Kidney (tissue), 14 donors: ENCODE measurements around the gene VAC14. TPM values are rescaled to one million over a fixed set of nuclear protein-coding genes. Genes with fewer than 3 reads are reported as not detected.
A peak's percentile ranks its signal among the peaks of the same experiment; 100 is the strongest.
"Not testable (repeated sequence)": the region's sequence is repeated elsewhere in the genome, so short reads cannot be mapped to it uniquely, and the experiment has no call there.

ENCODE experiments used
- DNase-seq, 5 donors: peaks; one replicate each; pipeline ENCODE4 v3.0.0-alpha.2; 2013 to 2020
- FAIRE-seq: peaks from 2 replicates; lab custom pipeline; 2012; peaks lifted over from hg19 to GRCh38; lab: Jason Lieb, UNC
- H3K27ac ChIP-seq, 2 donors: one replicate each; pipeline ENCODE4 v1.7.0; 2013; ENCODE audit warnings: low read depth in 2 of 2, low read length in 2 of 2, inconsistent platforms in 1 of 2
- H3K27me3 ChIP-seq: one replicate; pipeline ENCODE4 v1.7.1; 2013; ENCODE audit warnings: low read length, inconsistent platforms; ENCODE audit not compliant: control insufficient read depth, insufficient read depth
- H3K36me3 ChIP-seq, 3 donors: one replicate each; pipeline versions ENCODE4 v1.7.0 to v1.7.1; 2013; ENCODE audit warnings: low read length in 3 of 3, control low read depth in 1 of 3, inconsistent platforms in 1 of 3; ENCODE audit not compliant: insufficient read depth in 3 of 3, control insufficient read depth in 2 of 3
- H3K4me1 ChIP-seq, 3 donors: one replicate each; pipeline versions ENCODE4 v1.7.0 to v1.7.1; 2013; ENCODE audit warnings: low read length in 3 of 3, inconsistent platforms in 1 of 3, low read depth in 1 of 3; ENCODE audit not compliant: control insufficient read depth in 2 of 3, insufficient read depth in 2 of 3
- H3K4me3 ChIP-seq, 3 donors: one replicate each; pipeline versions ENCODE4 v1.7.0 to v1.8.1; 2013; ENCODE audit warnings: low read length in 3 of 3, control low read depth in 1 of 3, inconsistent platforms in 1 of 3
- H3K9ac ChIP-seq, 3 donors: one replicate each; pipeline versions ENCODE4 v1.7.0 to v1.7.1; 2013; ENCODE audit warnings: low read length in 3 of 3, control low read depth in 1 of 3, inconsistent platforms in 1 of 3
- H3K9me3 ChIP-seq, 3 donors: one replicate each; pipeline versions ENCODE4 v1.7.0 to v1.7.1; 2013; ENCODE audit warnings: low read length in 3 of 3, control low read depth in 1 of 3, inconsistent platforms in 1 of 3; ENCODE audit not compliant: control insufficient read depth in 2 of 3, insufficient read depth in 1 of 3
- CTCF ChIP-seq: IDR thresholded peaks from 3 replicates; pipeline ENCODE4 v1.5.1; 2012; ENCODE audit warnings: mild to moderate bottlenecking, moderate library complexity, borderline replicate concordance; ENCODE audit not compliant: insufficient read depth; ENCODE audit errors: extremely low read depth
- intact Hi-C: fragments of 100-400 bp; cut with DNase I; formaldehyde crosslinking; loops from one replicate; pipeline ENCODE4 v1.11.1; 2022
- polyA plus RNA-seq: library from polyadenylated mRNA; stranded (reverse); fragments of 350-450 nt; fragmentation: Illumina TruSeq; extraction: RNeasy Lipid Tissue Mini Kit (QIAGEN cat#74804); gene quantifications from one replicate; pipeline ENCODE4 v1.2.3, GENCODE V29; 2014; ENCODE audit warnings: low read depth, low replicate concordance; ENCODE audit not compliant: insufficient read depth
- total RNA-seq: library from RNA; stranded (reverse); fragmentation: NEBNext Ultra II Directional; extraction: Animal tissue kit (Norgen Biotek cat#: 25700); gene quantifications from one replicate; pipeline ENCODE4 v1.2.1, GENCODE V29; 2021
- donor health status: control.
- donor health status: control.
- donor health status: control.
- donor health status: control.
- donor health status: control.
- donor health status: DM: yes; HTN: yes; CAD: no.
- donor health status: Normal renal cell carcinoma (clear cell type).

The VAC14 gene
- total and polyA plus RNA-seq, 2 donors from 2014 or later, result 36.8 to 41.9 TPM

DNA sequence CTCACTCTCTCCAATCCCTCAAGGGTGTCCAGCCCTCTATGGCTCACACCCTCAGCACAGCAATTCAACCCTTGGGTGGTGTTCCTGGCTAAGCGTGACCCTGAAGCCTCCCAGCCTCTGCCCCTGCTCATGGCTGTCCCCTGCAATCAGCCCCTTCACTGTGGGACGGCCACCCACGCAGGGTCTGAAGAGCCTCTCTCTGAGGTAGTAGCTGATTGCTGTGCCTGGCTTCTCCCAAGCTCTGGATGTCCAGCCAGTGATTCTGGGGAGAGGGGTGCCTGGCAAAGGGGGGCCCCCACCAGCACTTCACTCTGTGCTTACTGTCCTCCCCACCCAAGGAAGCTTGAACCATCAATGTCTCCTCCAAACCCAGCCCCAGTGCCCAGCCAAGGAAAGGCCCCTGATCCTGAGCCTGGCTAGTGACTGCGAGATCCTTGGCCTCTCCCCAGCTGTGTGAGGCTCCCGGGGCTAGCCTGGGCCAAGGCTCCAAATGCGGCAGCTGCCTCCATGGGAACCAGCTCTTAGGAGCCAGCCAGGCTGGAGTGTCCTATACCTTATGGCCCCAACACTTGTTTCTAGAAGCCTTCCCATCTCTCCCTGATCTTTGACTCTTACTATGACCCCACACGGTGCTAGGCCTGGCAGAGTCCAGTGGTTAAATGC is 125.0 kb downstream of the VAC14 start:
- TF ChIP-seq CTCF, result no peak
- H3K4me1 ChIP-seq, result peaks cover 0 to 2% (median 0%) of the 10 kb centered on the region in 3 donors
- peaks cover 3 to 26% (median 10%) of the 10 kb centered on the region in 3 donors for H3K36me3 ChIP-seq
- FAIRE-seq (no peak), DNase-seq (peak in 1 of 5 donors; percentile 43)
- no peak overlapping the region for H3K27ac ChIP-seq
- H3K27me3 ChIP-seq, result no peaks in the 10 kb centered on the region
- no peak overlapping the region for H3K9ac ChIP-seq
- H3K9me3 ChIP-seq, result no peaks in the 10 kb centered on the region
- intact Hi-C loops, result loop anchor here (5.0 kb wide), 1 partner anchor 96 kb away; no protein-coding TSS in a partner anchor
- no peak overlapping the region for H3K4me3 ChIP-seq

DNA sequence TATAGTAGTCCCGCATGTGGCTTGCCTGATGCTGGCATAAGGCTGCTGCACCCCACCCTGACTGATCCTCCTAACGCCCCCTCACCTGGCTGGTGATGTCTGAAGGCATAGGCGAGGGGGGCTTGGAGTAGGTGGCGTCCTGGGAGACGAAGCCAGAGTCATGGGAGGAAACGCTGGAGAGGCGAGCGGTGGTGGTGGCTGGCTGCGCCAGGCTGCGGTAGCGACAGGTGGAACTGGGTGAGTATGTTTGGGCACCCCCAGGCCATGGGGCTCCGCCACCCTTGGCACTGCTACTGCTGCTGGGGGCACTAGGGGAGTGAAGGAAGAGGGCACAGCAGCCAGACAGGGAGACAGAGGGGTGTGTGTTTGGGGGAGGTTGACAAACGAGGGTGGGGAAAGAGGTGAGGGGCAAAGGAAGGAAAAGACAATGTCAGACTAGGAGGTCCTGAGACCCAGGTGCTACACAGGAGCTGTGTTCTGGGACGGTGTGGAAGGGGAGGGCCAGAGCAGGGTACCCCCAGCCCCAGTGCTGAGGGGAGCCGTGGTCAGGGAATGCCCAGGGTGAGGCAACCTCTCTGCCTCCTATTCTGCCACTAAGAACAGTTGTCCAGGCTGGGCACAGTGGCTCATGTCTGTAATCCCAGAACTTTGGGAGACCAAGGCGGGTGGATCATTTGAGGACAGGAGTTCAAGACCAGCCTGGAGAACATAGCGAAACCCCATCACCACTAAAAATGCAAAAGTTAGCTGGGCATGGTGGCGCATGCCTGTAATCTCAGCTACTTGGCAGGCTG is 126.5 kb downstream of the VAC14 start:
- H3K4me3 ChIP-seq, result no peak overlapping the region
- intact Hi-C loops, result loop anchor here (5.0 kb wide), 1 partner anchor 98 kb away; no protein-coding TSS in a partner anchor
- no peak overlapping the region for H3K9ac ChIP-seq
- TF ChIP-seq CTCF, result no peak
- H3K9me3 ChIP-seq, result no peaks in the 10 kb centered on the region
- H3K27ac ChIP-seq, result no peak overlapping the region
- FAIRE-seq, result no peak
- H3K27me3 ChIP-seq, result no peaks in the 10 kb centered on the region
- peaks cover 5 to 31% (median 12%) of the 10 kb centered on the region in 3 donors for H3K36me3 ChIP-seq
- no peaks in the 10 kb centered on the region for H3K4me1 ChIP-seq
- peak in 1 of 5 donors; percentile 56 for DNase-seq

- H3K4me3 ChIP-seq, H3K27me3 ChIP-seq, H3K9me3 ChIP-seq, H3K4me1 ChIP-seq, H3K9ac ChIP-seq, FAIRE-seq, intact Hi-C loops, H3K27ac ChIP-seq: not testable (repeated sequence)
- peaks cover 9 to 33% (median 15%) of the 10 kb centered on the region in 3 donors for H3K36me3 ChIP-seq
- DNase-seq, result peak in 1 of 5 donors; percentile 4
Measured at GRCh38 chr16:70670938-70671337, 130.0 kb downstream of the VAC14 start.

DNA sequence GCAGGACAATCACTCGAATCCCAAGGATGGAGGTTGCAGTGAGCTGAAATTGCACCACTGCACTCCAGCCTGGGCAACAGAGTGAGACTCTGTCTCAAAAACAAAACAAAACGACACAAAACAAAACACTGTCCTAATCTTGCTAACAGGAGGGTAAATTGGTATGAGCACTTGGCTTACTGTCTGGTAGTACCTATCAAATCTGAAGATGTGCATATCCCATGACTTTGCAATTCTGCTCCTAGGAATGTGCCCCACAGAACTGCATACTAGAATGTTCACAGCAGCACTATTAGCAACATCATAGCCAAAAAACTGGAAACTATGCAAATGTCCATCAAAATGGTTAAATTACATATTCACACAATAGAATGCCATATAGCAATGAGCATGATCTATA is 130.8 kb downstream of the VAC14 start:
- TF ChIP-seq CTCF, result no peak

More for the DNA sequence above, 130.8 kb downstream of the VAC14 start:
- DNase-seq, result no peak
- no peak overlapping the region for H3K27ac ChIP-seq
- peaks cover 9 to 37% (median 12%) of the 10 kb centered on the region in 3 donors for H3K36me3 ChIP-seq
- no peaks in the 10 kb centered on the region for H3K4me1 ChIP-seq
- H3K9ac ChIP-seq, result no peak overlapping the region
- intact Hi-C loops, result no loop called here
- FAIRE-seq, result no peak
- no peaks in the 10 kb centered on the region for H3K27me3 ChIP-seq
- H3K4me3 ChIP-seq, result no peak overlapping the region
- no peaks in the 10 kb centered on the region for H3K9me3 ChIP-seq
